PC-3 (cell line): ENCODE measurements around the gene FOXP1. TPM values are rescaled to one million over a fixed set of nuclear protein-coding genes. Genes with fewer than 3 reads are reported as not detected.

ENCODE experiments used
- ATAC-seq: fragments of 200-7000 bp; cut with Tn5 transposase; 2 replicates; pipeline ENCODE4 v1.9.1; 2020; ENCODE audit warnings: mild to moderate bottlenecking, moderate library complexity
- BruUV-seq: library from RNA; stranded (reverse); fragments of 400-500 nt; replicated peaks from 2 replicates; lab custom pipeline; 2021; lab: Mats Ljungman, UMichigan
- CTCF ChIA-PET: fragments of 300-600 bp; sonication (Branson Sonifier 250); formaldehyde crosslinking; loops from one replicate; lab custom pipeline; 2022; ENCODE audit warnings: antibody characterized with exemption; lab: Charles Lee
- POLR2A ChIA-PET: fragments of 300-600 bp; sonication (Branson Sonifier 250); formaldehyde crosslinking; loops from one replicate; lab custom pipeline; 2022; ENCODE audit warnings: antibody characterized with exemption; ENCODE audit not compliant: unreplicated experiment; lab: Charles Lee
- DNase-seq: peaks from one replicate; pipeline ENCODE4 v3.0.0-alpha.2; 2015
- H2AFZ ChIP-seq: fragments of 300-600 bp; sonication (generic); 2 replicates; pipeline ENCODE4 v1.6.0; 2016; ENCODE audit warnings: antibody characterized with exemption, low read length
- H3F3A ChIP-seq: fragments of 300-600 bp; sonication (generic); one replicate; pipeline ENCODE4 v1.6.0; 2017; ENCODE audit warnings: antibody characterized with exemption, low read length, control low read depth, mild to moderate bottlenecking; ENCODE audit not compliant: unreplicated experiment
- H3K27ac ChIP-seq: fragments of 300-600 bp; sonication (generic); 2 replicates; pipeline ENCODE4 v1.5.1; 2016; ENCODE audit warnings: mild to moderate bottlenecking, low read length
- H3K27me3 ChIP-seq: fragments of 300-600 bp; sonication (generic); 2 replicates; pipeline ENCODE4 v1.6.1; 2016; ENCODE audit warnings: low read length, mixed read lengths
- H3K36me3 ChIP-seq: fragments of 300-600 bp; sonication (generic); 2 replicates; pipeline ENCODE4 v1.6.1; 2016; ENCODE audit warnings: low read depth, mixed run types, low read length, mixed read lengths
- H3K4me1 ChIP-seq: fragments of 300-600 bp; sonication (generic); 2 replicates; pipeline ENCODE4 v1.5.1; 2016; ENCODE audit warnings: low read length; ENCODE audit not compliant: insufficient read depth
- H3K4me2 ChIP-seq: fragments of 300-600 bp; sonication (generic); 2 replicates; pipeline ENCODE4 v1.6.0; 2016; ENCODE audit warnings: low read length
- H3K4me3 ChIP-seq: fragments of 300-600 bp; sonication (generic); 2 replicates; pipeline ENCODE4 v1.5.1; 2016; ENCODE audit warnings: mild to moderate bottlenecking, low read length, mixed read lengths
- H3K79me2 ChIP-seq: fragments of 300-600 bp; sonication (generic); 2 replicates; pipeline ENCODE4 v1.6.1; 2017; ENCODE audit warnings: low read length, mixed read lengths
- H3K9ac ChIP-seq: fragments of 300-600 bp; sonication (generic); 2 replicates; pipeline ENCODE4 v1.6.0; 2016; ENCODE audit warnings: mild to moderate bottlenecking, low read length
- H3K9me2 ChIP-seq: fragments of 300-600 bp; sonication (generic); replicated peaks from 2 replicates; pipeline ENCODE4 v1.6.1; 2016; ENCODE audit warnings: mixed run types, low read length, mixed read lengths
- H3K9me3 ChIP-seq: fragments of 300-600 bp; sonication (generic); 2 replicates; pipeline ENCODE4 v1.6.1; 2016; ENCODE audit warnings: low read length, mixed read lengths
- H4K20me1 ChIP-seq: fragments of 300-600 bp; sonication (generic); 2 replicates; pipeline ENCODE4 v1.6.1; 2016; ENCODE audit warnings: low read length, mixed read lengths
- CTCF ChIP-seq: fragments of 300-600 bp; sonication (generic); conservative IDR thresholded peaks from 2 replicates; pipeline ENCODE4 v1.5.1; 2017; ENCODE audit warnings: antibody characterized with exemption, low read depth, mild to moderate bottlenecking, low read length
- EZH2 ChIP-seq: fragments of 300-600 bp; sonication (generic); IDR thresholded peaks from one replicate; pipeline ENCODE4 v1.6.1; 2017; ENCODE audit warnings: antibody characterized with exemption, mild to moderate bottlenecking, low read length; ENCODE audit not compliant: unreplicated experiment
- EZH2phosphoT487 ChIP-seq: fragments of 300-600 bp; sonication (generic); IDR thresholded peaks from 2 replicates; pipeline ENCODE4 v1.6.1; 2018; ENCODE audit warnings: mild to moderate bottlenecking, antibody characterized with exemption, low read length, borderline replicate concordance
- intact Hi-C: fragments of 100-400 bp; cut with micrococcal nuclease; formaldehyde crosslinking; loops from 2 replicates; pipeline ENCODE4 v1.9.0; 2023
- total RNA-seq: library from RNA; depleted of rRNA; stranded (reverse); fragments of >200 nt; gene quantifications from 2 replicates; pipeline ENCODE4 v1.2.3, GENCODE V29; 2014

Gene FOXP1
- total RNA-seq, 1 experiment from 2014 or later, result 35.3 TPM

- H3K9me2 ChIP-seq, result no peaks in the 10 kb centered on the region
- H2AFZ ChIP-seq, result no peak overlapping the region
- ChIA-PET CTCF (no interaction called here), POLR2A (no interaction called here)
- no peak overlapping the region for H3K4me2 ChIP-seq
- no peak overlapping the region for H3K9ac ChIP-seq
- peaks cover 55% of the 10 kb centered on the region for H3K79me2 ChIP-seq
- peaks cover 27% of the 10 kb centered on the region for H3F3A ChIP-seq
- no peaks in the 10 kb centered on the region for H3K27me3 ChIP-seq
- TF ChIP-seq EZH2phosphoT487 (no peak), CTCF (no peak), EZH2 (no peak)
- DNase-seq (no peak), ATAC-seq (no peak)
- H3K9me3 ChIP-seq, result no peaks in the 10 kb centered on the region
- H3K4me1 ChIP-seq, result peaks cover 84% of the 10 kb centered on the region
- H3K27ac ChIP-seq, result no peak overlapping the region
- no peaks in the 10 kb centered on the region for H4K20me1 ChIP-seq
- peaks cover 6% of the 10 kb centered on the region; the same call in 1 of the 2 replicates for H3K36me3 ChIP-seq
- H3K4me3 ChIP-seq, result no peak overlapping the region
- BruUV-seq, result no TSS peak
- intact Hi-C loops, result no loop called here
These were observed 529.2 kb downstream of the FOXP1 start for GRCh38 chr3:71054312-71054711.

GRCh38 chr3:71053495-71053894 is 530.0 kb downstream of the FOXP1 start:
- Histone ChIP-seq H3F3A (peaks cover 27% of the 10 kb centered on the region), H3K9me2 (no peaks in the 10 kb centered on the region), H3K36me3 (peaks cover 6% of the 10 kb centered on the region; the same call in 1 of the 2 replicates), H2AFZ (no peak overlapping the region), H3K4me1 (peaks cover 84% of the 10 kb centered on the region), H4K20me1 (no peaks in the 10 kb centered on the region), H3K4me3 (no peak overlapping the region), H3K9ac (no peak overlapping the region), H3K4me2 (no peak overlapping the region), H3K27me3 (no peaks in the 10 kb centered on the region), H3K9me3 (no peaks in the 10 kb centered on the region), H3K79me2 (peaks cover 47% of the 10 kb centered on the region), H3K27ac (no peak overlapping the region)
- DNase-seq, result no peak
- ATAC-seq, result no peak
- intact Hi-C loops, result no loop called here
- ChIA-PET CTCF (no interaction called here), POLR2A (no interaction called here)
- BruUV-seq, result no TSS peak
- TF ChIP-seq EZH2 (no peak), CTCF (no peak), EZH2phosphoT487 (no peak)

DNA sequence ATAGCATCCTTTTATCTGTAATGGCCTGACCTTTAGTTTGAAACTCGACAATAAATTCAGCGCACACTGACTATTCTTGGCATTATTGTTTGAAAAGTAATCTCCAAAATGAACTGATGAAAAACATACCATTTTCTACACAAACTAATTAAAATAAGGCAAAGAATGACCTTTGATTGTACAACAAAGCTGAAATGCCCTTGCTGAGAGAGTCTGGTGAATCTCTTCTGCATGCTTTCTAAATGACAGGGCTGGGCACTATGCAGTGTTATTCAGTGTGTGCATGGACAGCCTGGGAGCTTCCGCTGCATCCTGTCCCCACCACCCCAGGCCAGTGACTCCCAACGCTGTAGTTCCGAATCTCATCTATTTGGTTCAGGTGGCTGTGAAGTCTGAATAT is 530.8 kb downstream of the FOXP1 start:
- peak overlapping the region; percentile 60 for H3K27ac ChIP-seq
- H3K9me3 ChIP-seq, result no peaks in the 10 kb centered on the region
- H3K9me2 ChIP-seq, result no peaks in the 10 kb centered on the region
- no peaks in the 10 kb centered on the region for H3K27me3 ChIP-seq
- DNase-seq (no peak), ATAC-seq (no peak)
- ChIA-PET POLR2A (interaction anchor here (0.6 kb wide), 1 partner anchor 409 kb away, joined by 3 read pairs; no protein-coding TSS in a partner anchor), CTCF (no interaction called here)
- no peak overlapping the region for H3K4me3 ChIP-seq
- intact Hi-C loops, result no loop called here
- H4K20me1 ChIP-seq, result no peaks in the 10 kb centered on the region
- TF ChIP-seq EZH2phosphoT487 (no peak), CTCF (no peak)
- no peak overlapping the region for H2AFZ ChIP-seq
- H3K36me3 ChIP-seq, result peaks cover 6% of the 10 kb centered on the region; the same call in 1 of the 2 replicates
- peaks cover 22% of the 10 kb centered on the region for H3F3A ChIP-seq
- no TSS peak for BruUV-seq
- no peak overlapping the region for H3K9ac ChIP-seq
- H3K79me2 ChIP-seq, result peaks cover 46% of the 10 kb centered on the region
- peak overlapping the region; percentile 72 for H3K4me2 ChIP-seq
- H3K4me1 ChIP-seq, result peaks cover 83% of the 10 kb centered on the region
